Measurements from ENCODE around the gene PIWIL4. TPM values are rescaled to one million over a fixed set of nuclear protein-coding genes. Genes with fewer than 3 reads are reported as not detected.

Gene PIWIL4
- total RNA-seq, 1 donor from 2014 or later, result 4.5 TPM

- intact Hi-C loops (cut with DNase I), result no loop called here
- TF ChIP-seq CTCF (IDR thresholded peaks at IDR 0.05), result no peak
- Histone ChIP-seq H3K27ac (no peak overlapping the region), H3K4me1 (no peaks in the 10 kb centered on the region), H3K9me3 (peaks cover 0 to 4% of the 10 kb centered on the region in 2 donors), H3K27me3 (no peaks in the 10 kb centered on the region), H3K36me3 (no peaks in the 10 kb centered on the region), H3K4me3 (no peak overlapping the region)
- no peak for DNase-seq (ENCODE audit: low spot score in 2 of 2)
Measured at GRCh38 chr11:94630221-94630620, 63.1 kb downstream of the PIWIL4 start.

GRCh38 chr11:94632356-94632755, 65.2 kb downstream of the PIWIL4 start:
- intact Hi-C loops (cut with DNase I), result no loop called here

DNA sequence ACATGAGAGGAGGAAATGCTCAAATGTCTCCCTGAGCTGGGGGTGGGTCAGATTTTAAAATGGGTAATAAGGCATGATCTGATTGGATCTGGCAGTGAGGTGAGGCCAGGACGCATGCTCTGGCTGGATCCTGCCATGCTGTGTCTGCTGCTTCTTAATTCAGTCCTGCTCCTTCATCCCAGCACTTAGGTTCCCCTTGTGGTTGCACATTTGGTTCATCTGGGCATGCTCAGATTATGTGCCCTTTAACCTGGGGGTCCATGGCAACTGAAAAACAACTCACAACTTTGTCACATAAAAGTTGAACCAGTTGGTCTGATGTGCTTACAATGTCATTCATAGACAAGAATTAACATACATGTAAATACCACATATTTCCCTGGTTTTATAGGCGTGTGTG, 67.9 kb downstream of the PIWIL4 start:
- no peaks in the 10 kb centered on the region for H3K36me3 ChIP-seq
- H3K27me3 ChIP-seq, result no peaks in the 10 kb centered on the region
- H3K4me3 ChIP-seq, result no peak overlapping the region
- H3K27ac ChIP-seq, result no peak overlapping the region
- no peaks in the 10 kb centered on the region for H3K9me3 ChIP-seq
- H3K4me1 ChIP-seq, result peaks cover 0 to 5% of the 10 kb centered on the region in 2 donors
- no peak for TF ChIP-seq CTCF (IDR thresholded peaks at IDR 0.05)
- intact Hi-C loops (cut with DNase I), result no loop called here
- DNase-seq (ENCODE audit: low spot score in 2 of 2), result no peak

More at GRCh38 chr11:94632356-94632755, 65.2 kb downstream of the PIWIL4 start:
- DNase-seq (ENCODE audit: low spot score in 2 of 2), result no peak
- no peaks in the 10 kb centered on the region for H3K4me1 ChIP-seq
- no peaks in the 10 kb centered on the region for H3K27me3 ChIP-seq
- TF ChIP-seq CTCF (IDR thresholded peaks at IDR 0.05), result no peak
- no peak overlapping the region for H3K4me3 ChIP-seq
- H3K36me3 ChIP-seq, result no peaks in the 10 kb centered on the region
- no peaks in the 10 kb centered on the region for H3K9me3 ChIP-seq
- no peak overlapping the region for H3K27ac ChIP-seq

DNA sequence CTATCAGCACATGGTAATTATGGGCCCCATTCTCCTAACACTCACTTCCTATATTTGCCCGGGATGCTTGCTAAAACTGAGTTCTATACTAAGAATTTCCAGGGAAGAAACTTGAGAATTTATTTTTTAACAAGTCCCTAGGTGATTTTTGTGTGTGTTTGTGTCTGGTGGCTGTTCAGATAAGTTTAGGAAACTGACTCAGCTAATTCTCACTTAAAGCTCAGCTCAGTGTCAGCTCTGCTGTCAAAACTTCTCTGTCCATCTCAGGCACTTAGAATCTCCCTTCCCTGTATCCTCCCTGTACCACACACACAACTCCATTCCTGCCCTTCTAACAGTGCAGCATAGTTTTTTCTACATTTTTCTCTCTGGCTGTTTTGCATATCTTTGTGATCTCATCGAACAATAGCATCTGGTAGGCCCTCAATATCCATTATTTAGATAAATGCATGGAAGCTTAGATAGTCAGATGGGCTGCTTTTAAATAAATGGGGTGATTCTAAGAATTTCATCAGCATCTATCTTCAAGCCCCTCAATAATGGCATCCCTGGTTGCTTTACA, 69.3 kb downstream of the PIWIL4 start:
- Histone ChIP-seq H3K27ac (no peak overlapping the region), H3K9me3 (no peaks in the 10 kb centered on the region), H3K36me3 (no peaks in the 10 kb centered on the region), H3K27me3 (no peaks in the 10 kb centered on the region), H3K4me1 (peaks cover 0 to 5% of the 10 kb centered on the region in 2 donors), H3K4me3 (no peak overlapping the region)
- intact Hi-C loops (cut with DNase I), result no loop called here
- TF ChIP-seq CTCF (IDR thresholded peaks at IDR 0.05), result no peak
- DNase-seq (ENCODE audit: low spot score in 2 of 2), result no peak

DNA sequence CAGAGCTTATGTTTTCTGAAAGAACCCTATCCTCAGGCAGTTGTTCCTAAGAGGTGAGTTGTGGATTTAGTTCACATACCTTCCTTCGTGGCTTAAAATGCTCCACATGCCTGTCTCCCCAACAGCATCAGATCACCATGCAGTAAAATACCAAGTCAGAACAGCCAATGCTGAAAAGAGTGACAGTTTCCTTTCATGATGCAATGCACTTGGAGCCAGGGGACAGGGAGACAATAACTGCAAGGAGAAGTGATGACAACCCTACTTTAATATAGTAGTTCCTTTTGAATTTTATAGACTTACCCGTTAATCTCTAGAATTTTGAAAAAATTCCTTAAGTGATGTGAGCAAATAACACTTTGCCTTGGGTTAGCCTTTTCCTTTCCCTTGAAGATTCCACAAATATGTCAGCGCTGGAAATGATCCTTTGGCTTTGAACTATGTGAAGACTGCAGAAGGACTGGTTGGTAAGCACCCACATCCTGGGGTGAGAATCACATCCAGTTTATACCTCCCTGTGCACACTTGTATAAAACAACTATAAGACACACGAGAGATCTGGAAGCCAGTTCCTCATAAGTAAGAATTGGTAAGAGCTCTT, 71.2 kb downstream of the PIWIL4 start:
- intact Hi-C loops (cut with DNase I), result no loop called here
- no peaks in the 10 kb centered on the region for H3K27me3 ChIP-seq
- no peak for TF ChIP-seq CTCF (IDR thresholded peaks at IDR 0.05)
- no peaks in the 10 kb centered on the region for H3K9me3 ChIP-seq
- H3K27ac ChIP-seq, result peak overlapping the region in 1 of 2 donors; percentile 5
- H3K4me3 ChIP-seq, result peak overlapping the region in 1 of 2 donors; percentile 2
- peaks cover 0 to 5% of the 10 kb centered on the region in 2 donors for H3K4me1 ChIP-seq
- H3K36me3 ChIP-seq, result no peaks in the 10 kb centered on the region
- DNase-seq (ENCODE audit: low spot score in 2 of 2), result no peak
